Activated CD4-positive, alpha-beta T cell treated with anti-CD3 and anti-CD28 coated beads, Interleukin-2, amount 10 ng/mL, durations not matched to agents 7 days and 5 days (primary cell): ENCODE measurements around the gene TBC1D12. TPM values are rescaled to one million over a fixed set of nuclear protein-coding genes. Genes with fewer than 3 reads are reported as not detected.

Experiments used
- CTCF ChIA-PET: fragments of 350-600 bp; sonication (Branson Sonifier 250); formaldehyde crosslinking; loops from one replicate; lab custom pipeline; 2021; ENCODE audit warnings: antibody characterized with exemption; lab: Charles Lee
- POLR2A ChIA-PET: fragments of 350-600 bp; sonication (Branson Sonifier 250); formaldehyde crosslinking; loops from one replicate; lab custom pipeline; 2021; ENCODE audit warnings: antibody characterized with exemption; lab: Charles Lee
- DNase-seq: peaks from one replicate; pipeline ENCODE4 v3.0.0-alpha.2; 2020
- H3K27ac Mint-ChIP-seq: one replicate; pipeline ENCODE4 v1.8.0; 2021; ENCODE audit warnings: mild to moderate bottlenecking, moderate library complexity, mixed read lengths
- H3K27me3 Mint-ChIP-seq: one replicate; pipeline ENCODE4 v1.8.0; 2021; ENCODE audit warnings: mixed read lengths
- H3K36me3 Mint-ChIP-seq: one replicate; pipeline ENCODE4 v1.8.0; 2021; ENCODE audit warnings: low read depth, mixed read lengths
- H3K4me1 Mint-ChIP-seq: one replicate; pipeline ENCODE4 v1.8.0; 2021; ENCODE audit warnings: mixed read lengths
- H3K4me3 Mint-ChIP-seq: one replicate; pipeline ENCODE4 v1.8.0; 2021; ENCODE audit warnings: mild to moderate bottlenecking, moderate library complexity, mixed read lengths
- H3K9me3 Mint-ChIP-seq: one replicate; pipeline ENCODE4 v1.8.0; 2021; ENCODE audit warnings: mixed read lengths
- total RNA-seq, 2 experiments: library from RNA; stranded (reverse); gene quantifications; one replicate each; pipeline ENCODE4 v1.2.3, GENCODE V29; 2021

TBC1D12 gene
- total RNA-seq: under 1 TPM; 0.07 to 0.15 TPM

GRCh38 chr10:94402204-94402842, at the start of gene TBC1D12:
TSS of gene TBC1D12 (plus strand) at chr10:94402541. CDS start at chr10:94402614, 73 bp downstream.
- ChIA-PET CTCF (no interaction called here), POLR2A (no interaction called here)
- Mint-ChIP-seq H3K27me3 (peaks cover 71% of the 10 kb centered on the region), H3K27ac (no peak within 1 kb of the TSS), H3K4me3 (peak within 1 kb of the TSS; percentile 53), H3K36me3 (peaks cover 2% of the 10 kb centered on the region), H3K9me3 (no peaks in the 10 kb centered on the region), H3K4me1 (peaks cover 9% of the 10 kb centered on the region)
- DNase-seq: peak; percentile 23

GRCh38 chr10:94353336-94353735, 49.0 kb upstream of the TBC1D12 start:
- DNase-seq: no peak
- Mint-ChIP-seq H3K27me3 (no peaks in the 10 kb centered on the region), H3K36me3 (peaks cover 42% of the 10 kb centered on the region), H3K4me1 (peaks cover 6% of the 10 kb centered on the region), H3K27ac (no peak overlapping the region), H3K9me3 (no peaks in the 10 kb centered on the region), H3K4me3 (no peak overlapping the region)
- ChIA-PET POLR2A (no interaction called here), CTCF (interaction anchor here (1.0 to 1.6 kb wide), 2 partner anchors 8 to 14 kb away, joined by 3 read pairs; no protein-coding TSS in a partner anchor)

GRCh38 chr10:94355841-94356240, 46.5 kb upstream of the TBC1D12 start:
- ChIA-PET CTCF (interaction anchor here (1.2 kb wide), 1 partner anchor 85 kb away, joined by 3 read pairs; no protein-coding TSS in a partner anchor), POLR2A (no interaction called here)
- DNase-seq: no peak
- Mint-ChIP-seq H3K27me3 (no peaks in the 10 kb centered on the region), H3K4me1 (peaks cover 18% of the 10 kb centered on the region), H3K27ac (no peak overlapping the region), H3K4me3 (no peak overlapping the region), H3K9me3 (no peaks in the 10 kb centered on the region), H3K36me3 (peaks cover 46% of the 10 kb centered on the region)

GRCh38 chr10:94357193-94357592, 45.1 kb upstream of the TBC1D12 start:
- Mint-ChIP-seq H3K9me3 (no peaks in the 10 kb centered on the region), H3K36me3 (peaks cover 44% of the 10 kb centered on the region), H3K27ac (no peak overlapping the region), H3K27me3 (no peaks in the 10 kb centered on the region), H3K4me1 (peaks cover 26% of the 10 kb centered on the region), H3K4me3 (no peak overlapping the region)
- POLR2A ChIA-PET: no interaction called here
- DNase-seq: no peak
- CTCF ChIA-PET: no interaction called here

- Mint-ChIP-seq H3K4me1 (peaks cover 32% of the 10 kb centered on the region), H3K27me3 (no peaks in the 10 kb centered on the region), H3K4me3 (no peak overlapping the region), H3K27ac (no peak overlapping the region), H3K36me3 (peaks cover 40% of the 10 kb centered on the region), H3K9me3 (no peaks in the 10 kb centered on the region)
- ChIA-PET CTCF (interaction anchor here (1.6 kb wide), 1 partner anchor 48 kb away, joined by 3 read pairs; no protein-coding TSS in a partner anchor), POLR2A (no interaction called here)
- DNase-seq: no peak
Observed at GRCh38 chr10:94358480-94358879, 43.9 kb upstream of the TBC1D12 start.

- Mint-ChIP-seq H3K36me3 (peaks cover 30% of the 10 kb centered on the region), H3K9me3 (no peaks in the 10 kb centered on the region), H3K27me3 (peaks cover 13% of the 10 kb centered on the region), H3K27ac (peak overlapping the region; percentile 65), H3K4me1 (peaks cover 32% of the 10 kb centered on the region), H3K4me3 (peak overlapping the region; percentile 94)
- POLR2A ChIA-PET: no interaction called here
- DNase-seq: peak; percentile 19
- CTCF ChIA-PET: interaction anchor here (0.6 kb wide), 1 partner anchor 198 kb away, joined by 4 read pairs; no protein-coding TSS in a partner anchor
Observed at GRCh38 chr10:94361171-94361794, 41.1 kb upstream of the TBC1D12 start.

GRCh38 chr10:94362360-94363250, 39.7 kb upstream of the TBC1D12 start, which contains the start of gene NOC3L:
TSS of gene NOC3L (minus strand) at chr10:94362939. CDS start at chr10:94362838, 101 bp downstream.
- Mint-ChIP-seq H3K27me3 (peaks cover 13% of the 10 kb centered on the region), H3K9me3 (no peaks in the 10 kb centered on the region), H3K27ac (peak within 1 kb of the TSS; percentile 92), H3K4me3 (peak within 1 kb of the TSS; percentile 94), H3K36me3 (peaks cover 20% of the 10 kb centered on the region), H3K4me1 (peaks cover 30% of the 10 kb centered on the region)
- DNase-seq: peak; percentile 95
- ChIA-PET POLR2A (no interaction called here), CTCF (interaction anchor here (0.6 kb wide), 1 partner anchor 25 kb away, joined by 3 read pairs; no protein-coding TSS in a partner anchor)

GRCh38 chr10:94363251-94363565, 39.1 kb upstream of the TBC1D12 start:
- peaks cover 17% of the 10 kb centered on the region for H3K36me3 Mint-ChIP-seq
- peaks cover 13% of the 10 kb centered on the region for H3K27me3 Mint-ChIP-seq
- no peak for DNase-seq
- CTCF ChIA-PET: no interaction called here
- H3K4me1 Mint-ChIP-seq: peaks cover 27% of the 10 kb centered on the region
- no peaks in the 10 kb centered on the region for H3K9me3 Mint-ChIP-seq
- POLR2A ChIA-PET: no interaction called here
- H3K27ac Mint-ChIP-seq: peak overlapping the region; percentile 92
- peak overlapping the region; percentile 94 for H3K4me3 Mint-ChIP-seq

- Mint-ChIP-seq H3K4me3 (no peak overlapping the region), H3K9me3 (no peaks in the 10 kb centered on the region), H3K36me3 (peaks cover 10% of the 10 kb centered on the region), H3K27me3 (peaks cover 13% of the 10 kb centered on the region), H3K27ac (no peak overlapping the region), H3K4me1 (peaks cover 21% of the 10 kb centered on the region)
- POLR2A ChIA-PET: no interaction called here
- no peak for DNase-seq
- CTCF ChIA-PET: no interaction called here
Observed at GRCh38 chr10:94364482-94364881, 37.9 kb upstream of the TBC1D12 start.

GRCh38 chr10:94366382-94366781, 36.0 kb upstream of the TBC1D12 start:
- Mint-ChIP-seq H3K27ac (no peak overlapping the region), H3K9me3 (no peaks in the 10 kb centered on the region), H3K4me3 (no peak overlapping the region), H3K36me3 (peaks cover 2% of the 10 kb centered on the region), H3K4me1 (peaks cover 10% of the 10 kb centered on the region), H3K27me3 (peaks cover 13% of the 10 kb centered on the region)
- ChIA-PET CTCF (interaction anchor here (0.6 to 1.1 kb wide), 2 partner anchors 12 to 38 kb away, joined by 3 to 4 read pairs; no protein-coding TSS in a partner anchor), POLR2A (no interaction called here)
- no peak for DNase-seq

- H3K36me3 Mint-ChIP-seq: no peaks in the 10 kb centered on the region
- DNase-seq: no peak
- CTCF ChIA-PET: no interaction called here
- peaks cover 14% of the 10 kb centered on the region for H3K27me3 Mint-ChIP-seq
- H3K4me1 Mint-ChIP-seq: no peaks in the 10 kb centered on the region
- no peak overlapping the region for H3K4me3 Mint-ChIP-seq
- POLR2A ChIA-PET: no interaction called here
- H3K9me3 Mint-ChIP-seq: no peaks in the 10 kb centered on the region
- no peak overlapping the region for H3K27ac Mint-ChIP-seq
Observed at GRCh38 chr10:94370501-94370900, 31.8 kb upstream of the TBC1D12 start.

GRCh38 chr10:94375374-94375773, 27.0 kb upstream of the TBC1D12 start:
- no peaks in the 10 kb centered on the region for H3K36me3 Mint-ChIP-seq
- peaks cover 19% of the 10 kb centered on the region for H3K27me3 Mint-ChIP-seq
- DNase-seq: no peak
- no peaks in the 10 kb centered on the region for H3K9me3 Mint-ChIP-seq
- H3K4me3 Mint-ChIP-seq: no peak overlapping the region
- no peaks in the 10 kb centered on the region for H3K4me1 Mint-ChIP-seq
- no peak overlapping the region for H3K27ac Mint-ChIP-seq
- ChIA-PET CTCF (no interaction called here), POLR2A (no interaction called here)
